Smooth muscle cell (in vitro differentiated cells): ENCODE results near the gene TMEM52. TPM values are rescaled to one million over a fixed set of nuclear protein-coding genes. Genes with fewer than 3 reads are reported as not detected.

Experiments used
- DNase-seq: peaks from one replicate; lab custom pipeline; 2025; ENCODE audit not compliant: unreplicated experiment; lab: John Stamatoyannopoulos, UW
- H2AFZ ChIP-seq: fragments of 200-600 bp; sonication (generic); 2 replicates; pipeline ENCODE4 v1.6.0; 2016; ENCODE audit warnings: antibody characterized with exemption, low read depth, mild to moderate bottlenecking
- H3F3A ChIP-seq: fragments of 200-600 bp; sonication (generic); 2 replicates; pipeline ENCODE4 v1.6.0; 2017; ENCODE audit warnings: antibody characterized with exemption, low read depth
- H3K27ac ChIP-seq: fragments of 200-600 bp; sonication (generic); 2 replicates; pipeline ENCODE4 v1.5.1; 2016; ENCODE audit warnings: low read depth, mild to moderate bottlenecking
- H3K27me3 ChIP-seq: fragments of 200-600 bp; sonication (generic); 2 replicates; pipeline ENCODE4 v1.6.1; 2016; ENCODE audit warnings: low read depth, mild to moderate bottlenecking
- H3K36me3 ChIP-seq: fragments of 200-600 bp; sonication (generic); 2 replicates; pipeline ENCODE4 v1.5.1; 2016; ENCODE audit warnings: low read depth
- H3K4me1 ChIP-seq: fragments of 200-600 bp; sonication (generic); 2 replicates; pipeline ENCODE4 v1.5.1; 2016; ENCODE audit warnings: low read depth
- H3K4me2 ChIP-seq: fragments of 200-600 bp; sonication (generic); 2 replicates; pipeline ENCODE4 v1.6.0; 2016; ENCODE audit warnings: mild to moderate bottlenecking
- H3K4me3 ChIP-seq: fragments of 200-600 bp; sonication (generic); 2 replicates; pipeline ENCODE4 v1.5.1; 2016; ENCODE audit warnings: mild to moderate bottlenecking
- H3K79me2 ChIP-seq: fragments of 200-600 bp; sonication (generic); 2 replicates; pipeline ENCODE4 v1.6.0; 2016; ENCODE audit warnings: low read depth, mild to moderate bottlenecking
- H3K9ac ChIP-seq: fragments of 200-600 bp; sonication (generic); 2 replicates; pipeline ENCODE4 v1.6.0; 2016; ENCODE audit warnings: low read depth
- H3K9me3 ChIP-seq: fragments of 200-600 bp; sonication (generic); replicated peaks from 2 replicates; pipeline ENCODE4 v1.5.1; 2016; ENCODE audit warnings: low read depth
- H4K20me1 ChIP-seq: fragments of 200-600 bp; sonication (generic); 2 replicates; pipeline ENCODE4 v1.6.0; 2016; ENCODE audit warnings: low read depth
- WGBS: methylation state at CpG from one replicate; pipeline ENCODE4 v1.1.7; 2016; ENCODE audit warnings: low lambda C conversion rate; 5-methylcytosine and 5-hydroxymethylcytosine counted together
- polyA plus RNA-seq: library from polyadenylated mRNA; unstranded; fragments of >200 nt; fragmentation: Nextera tagmentation; extraction: Ambion mirVana; gene quantifications from 2 replicates; pipeline ENCODE4 v1.2.1, GENCODE V29; 2016
- total RNA-seq: library from RNA; depleted of rRNA; stranded (reverse); fragments of >200 nt; gene quantifications from 2 replicates; pipeline ENCODE4 v1.2.3, GENCODE V29; 2014
- TF ChIP-seq, protein P1 (sequence below): fragments of 200-600 bp; sonication (generic); IDR thresholded peaks from 2 replicates; pipeline ENCODE4 v1.5.1; 2017; ENCODE audit warnings: borderline replicate concordance, mild to moderate bottlenecking, antibody characterized with exemption; ENCODE audit not compliant: insufficient read depth, poor library complexity, severe bottlenecking

TMEM52 gene
- total and polyA plus RNA-seq, 2 experiments from 2014 or later: 0.18 to 1.7 TPM

DNA sequence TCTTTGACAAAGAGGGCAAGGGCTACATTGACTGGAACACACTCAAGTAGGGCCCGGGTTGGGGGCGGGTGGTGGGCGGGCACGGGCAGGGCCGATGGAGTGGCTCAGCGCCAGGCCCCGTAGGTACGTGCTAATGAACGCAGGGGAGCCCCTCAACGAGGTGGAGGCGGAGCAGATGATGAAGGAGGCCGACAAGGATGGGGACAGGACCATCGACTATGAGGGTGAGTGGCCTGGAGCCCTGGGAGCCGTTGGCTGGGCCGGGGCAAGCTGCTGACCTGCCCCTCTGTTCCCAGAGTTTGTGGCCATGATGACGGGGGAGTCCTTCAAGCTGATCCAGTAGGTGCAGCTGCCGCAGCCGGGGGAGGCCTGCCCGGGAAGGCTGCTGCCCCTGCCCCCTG, 2.2 kb downstream of the TMEM52 start:
- Histone ChIP-seq H3K79me2 (no peaks in the 10 kb centered on the region), H3K4me3 (no peak overlapping the region), H3K27me3 (no peaks in the 10 kb centered on the region), H3K36me3 (no peaks in the 10 kb centered on the region), H3K27ac (no peak overlapping the region), H3K9me3 (no peaks in the 10 kb centered on the region), H3K4me2 (no peak overlapping the region), H3K9ac (no peak overlapping the region), H4K20me1 (no peaks in the 10 kb centered on the region), H3F3A (no peaks in the 10 kb centered on the region), H2AFZ (no peak overlapping the region), H3K4me1 (peaks cover 7% of the 10 kb centered on the region)
- TF ChIP-seq, protein P1, sequence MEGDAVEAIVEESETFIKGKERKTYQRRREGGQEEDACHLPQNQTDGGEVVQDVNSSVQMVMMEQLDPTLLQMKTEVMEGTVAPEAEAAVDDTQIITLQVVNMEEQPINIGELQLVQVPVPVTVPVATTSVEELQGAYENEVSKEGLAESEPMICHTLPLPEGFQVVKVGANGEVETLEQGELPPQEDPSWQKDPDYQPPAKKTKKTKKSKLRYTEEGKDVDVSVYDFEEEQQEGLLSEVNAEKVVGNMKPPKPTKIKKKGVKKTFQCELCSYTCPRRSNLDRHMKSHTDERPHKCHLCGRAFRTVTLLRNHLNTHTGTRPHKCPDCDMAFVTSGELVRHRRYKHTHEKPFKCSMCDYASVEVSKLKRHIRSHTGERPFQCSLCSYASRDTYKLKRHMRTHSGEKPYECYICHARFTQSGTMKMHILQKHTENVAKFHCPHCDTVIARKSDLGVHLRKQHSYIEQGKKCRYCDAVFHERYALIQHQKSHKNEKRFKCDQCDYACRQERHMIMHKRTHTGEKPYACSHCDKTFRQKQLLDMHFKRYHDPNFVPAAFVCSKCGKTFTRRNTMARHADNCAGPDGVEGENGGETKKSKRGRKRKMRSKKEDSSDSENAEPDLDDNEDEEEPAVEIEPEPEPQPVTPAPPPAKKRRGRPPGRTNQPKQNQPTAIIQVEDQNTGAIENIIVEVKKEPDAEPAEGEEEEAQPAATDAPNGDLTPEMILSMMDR: no peak
- no peak for DNase-seq
- WGBS: 87% methylated on average over 13 of the region's 19 CpGs

- Histone ChIP-seq H3K4me1 (peaks cover 7% of the 10 kb centered on the region), H3K9ac (no peak overlapping the region), H3K9me3 (no peaks in the 10 kb centered on the region), H3K4me2 (no peak overlapping the region), H3K27ac (no peak overlapping the region), H3F3A (no peaks in the 10 kb centered on the region), H4K20me1 (no peaks in the 10 kb centered on the region), H2AFZ (no peak overlapping the region), H3K4me3 (no peak overlapping the region), H3K27me3 (no peaks in the 10 kb centered on the region), H3K79me2 (no peaks in the 10 kb centered on the region), H3K36me3 (no peaks in the 10 kb centered on the region)
- no peak for DNase-seq
- WGBS: 93% methylated on average over 21 of the region's 23 CpGs
- TF ChIP-seq, protein P1: no peak
Observed at GRCh38 chr1:1915911-1916840, 2.9 kb downstream of the TMEM52 start.

GRCh38 chr1:1914971-1915692, 3.9 kb downstream of the TMEM52 start, which contains the start of gene CALML6:
Gene CALML6, plus strand, starts transcription at chr1:1915260. Its CDS starts 21 bp downstream, at chr1:1915281.
- no peak for DNase-seq
- Histone ChIP-seq H3F3A (no peaks in the 10 kb centered on the region), H3K36me3 (no peaks in the 10 kb centered on the region), H2AFZ (no peak within 1 kb of the TSS), H3K4me1 (peaks cover 7% of the 10 kb centered on the region), H3K9ac (no peak within 1 kb of the TSS), H4K20me1 (no peaks in the 10 kb centered on the region), H3K27me3 (no peaks in the 10 kb centered on the region), H3K79me2 (no peaks in the 10 kb centered on the region), H3K27ac (no peak within 1 kb of the TSS), H3K9me3 (no peaks in the 10 kb centered on the region), H3K4me2 (no peak within 1 kb of the TSS), H3K4me3 (no peak within 1 kb of the TSS)
- TF ChIP-seq, protein P1: no peak
- 95% methylated on average over 15 of the region's 15 CpGs for WGBS
